ENCODE results near the gene TMEM247. TPM values are rescaled to one million over a fixed set of nuclear protein-coding genes. Genes with fewer than 3 reads are reported as not detected.
"Not testable (repeated sequence)": the region's sequence is repeated elsewhere in the genome, so short reads cannot be mapped to it uniquely, and the experiment has no call there.

TMEM247 gene
- total RNA-seq, 1 donor from 2014 or later, result not detected

GRCh38 chr2:46451131-46451711 is 28.1 kb upstream of the TMEM247 start:
- ATAC-seq, result peak; percentile 78
- peak; percentile 39 for DNase-seq
- intact Hi-C loops (cut with micrococcal nuclease), result no loop called here

- DNase-seq, result no peak
- no peak for ATAC-seq
- intact Hi-C loops (cut with micrococcal nuclease), result no loop called here
These were observed 22.6 kb upstream of the TMEM247 start for GRCh38 chr2:46456789-46457188.

GRCh38 chr2:46458763-46459500 is 20.4 kb upstream of the TMEM247 start:
- ATAC-seq, result no peak
- no peak for DNase-seq
- intact Hi-C loops (cut with micrococcal nuclease), result no loop called here

GRCh38 chr2:46459694-46460093 is 19.7 kb upstream of the TMEM247 start:
- ATAC-seq (no peak), DNase-seq (no peak)
- intact Hi-C loops (cut with micrococcal nuclease), result loop anchor here (2.0 kb wide), 1 partner anchor 467 kb away; no protein-coding TSS in a partner anchor

GRCh38 chr2:46460241-46460921 is 19.0 kb upstream of the TMEM247 start:
- intact Hi-C loops (cut with micrococcal nuclease), result loop anchor here (2.0 kb wide), 1 partner anchor 468 kb away; no protein-coding TSS in a partner anchor
- ATAC-seq, result peak; percentile 62
- DNase-seq, result peak; percentile 80

GRCh38 chr2:46461011-46461674 is 18.2 kb upstream of the TMEM247 start:
- intact Hi-C loops (cut with micrococcal nuclease), result loop anchor here (2.0 kb wide), 1 partner anchor 468 kb away; no protein-coding TSS in a partner anchor
- DNase-seq, result peak; percentile 84

GRCh38 chr2:46461709-46462171 is 17.6 kb upstream of the TMEM247 start:
- intact Hi-C loops (cut with micrococcal nuclease), result loop anchor here (2.0 kb wide), 1 partner anchor 469 kb away; no protein-coding TSS in a partner anchor
- ATAC-seq, result peak; percentile 5
- no peak for DNase-seq

More at GRCh38 chr2:46461011-46461674, 18.2 kb upstream of the TMEM247 start:
- peak; percentile 73 for ATAC-seq

GRCh38 chr2:46462936-46463335 is 16.4 kb upstream of the TMEM247 start:
- DNase-seq (no peak), ATAC-seq (no peak)
- intact Hi-C loops (cut with micrococcal nuclease), result no loop called here

- ATAC-seq, result no peak
- DNase-seq, result no peak
- intact Hi-C loops (cut with micrococcal nuclease), result no loop called here
These were observed 10.2 kb upstream of the TMEM247 start for GRCh38 chr2:46469116-46469515.

- ATAC-seq, result no peak
- intact Hi-C loops (cut with micrococcal nuclease), result no loop called here
- no peak for DNase-seq
These were observed 9.7 kb upstream of the TMEM247 start for GRCh38 chr2:46469700-46470099.

- intact Hi-C loops (cut with micrococcal nuclease), result no loop called here
- ATAC-seq, result peak; percentile 62
- no peak for DNase-seq
These were observed 9.2 kb upstream of the TMEM247 start for GRCh38 chr2:46470114-46470628.

- intact Hi-C loops (cut with micrococcal nuclease), result no loop called here
- ATAC-seq, result no peak
These were observed 8.3 kb upstream of the TMEM247 start for GRCh38 chr2:46471019-46471583.

GRCh38 chr2:46471697-46472096 is 7.7 kb upstream of the TMEM247 start:
- ATAC-seq (no peak), DNase-seq (no peak)
- intact Hi-C loops (cut with micrococcal nuclease), result no loop called here

More at GRCh38 chr2:46471019-46471583, 8.3 kb upstream of the TMEM247 start:
- DNase-seq, result no peak

- ATAC-seq; DNase-seq; intact Hi-C loops (cut with micrococcal nuclease): not testable (repeated sequence)
These were observed 7.2 kb upstream of the TMEM247 start for GRCh38 chr2:46472165-46472564.

GRCh38 chr2:46477462-46477861 is 1.9 kb upstream of the TMEM247 start:
- intact Hi-C loops (cut with micrococcal nuclease); DNase-seq; ATAC-seq: not testable (repeated sequence)

GRCh38 chr2:46477925-46478324 is 1.4 kb upstream of the TMEM247 start:
- ATAC-seq, result no peak
- intact Hi-C loops (cut with micrococcal nuclease), result no loop called here
- no peak for DNase-seq

GRCh38 chr2:46480562-46480961 is 1.2 kb downstream of the TMEM247 start:
- ATAC-seq, result no peak
- intact Hi-C loops (cut with micrococcal nuclease), result no loop called here
- no peak for DNase-seq

All from left ventricle myocardium superior (tissue), 1 donor.